Glutamatergic neuron (in vitro differentiated cells): Measurements from ENCODE around the gene RSAD1. TPM values are rescaled to one million over a fixed set of nuclear protein-coding genes. Genes with fewer than 3 reads are reported as not detected.

ENCODE experiments used
- DNase-seq: peaks from one replicate; pipeline ENCODE4 v3.0.0; 2022
- H3K27ac Mint-ChIP-seq: one replicate; pipeline ENCODE4 v1.8.0; 2020; ENCODE audit warnings: mild to moderate bottlenecking, mixed read lengths, inconsistent platforms; ENCODE audit not compliant: unreplicated experiment
- H3K27me3 Mint-ChIP-seq: one replicate; pipeline ENCODE4 v1.8.0; 2020; ENCODE audit warnings: mild to moderate bottlenecking, moderate library complexity, mixed read lengths, inconsistent platforms; ENCODE audit not compliant: unreplicated experiment
- H3K36me3 Mint-ChIP-seq: one replicate; pipeline ENCODE4 v1.8.0; 2020; ENCODE audit warnings: mild to moderate bottlenecking, mixed read lengths, inconsistent platforms; ENCODE audit not compliant: unreplicated experiment
- H3K4me1 Mint-ChIP-seq: one replicate; pipeline ENCODE4 v1.8.0; 2020; ENCODE audit warnings: mild to moderate bottlenecking, low read depth, mixed read lengths, inconsistent platforms; ENCODE audit not compliant: unreplicated experiment
- H3K4me3 Mint-ChIP-seq: one replicate; pipeline ENCODE4 v1.8.0; 2020; ENCODE audit warnings: mild to moderate bottlenecking, mixed read lengths, inconsistent platforms; ENCODE audit not compliant: unreplicated experiment
- H3K9me3 Mint-ChIP-seq: one replicate; pipeline ENCODE4 v1.8.0; 2020; ENCODE audit warnings: mild to moderate bottlenecking, moderate library complexity, mixed read lengths, inconsistent platforms; ENCODE audit not compliant: unreplicated experiment
- CTCF ChIP-seq: fragments of 200-600 bp; sonication (generic); IDR thresholded peaks from one replicate; pipeline ENCODE4 v1.5.0; 2021; ENCODE audit not compliant: partially characterized antibody, unreplicated experiment
- total RNA-seq: library from RNA; stranded (reverse); fragmentation: NEBNext Ultra II Directional; extraction: Animal tissue kit (Norgen Biotek cat#: 25700); gene quantifications from one replicate; pipeline ENCODE4 v1.2.1, GENCODE V29; 2021; ENCODE audit not compliant: unreplicated experiment

RSAD1 gene
- total RNA-seq, 1 donor from 2014 or later: 22.0 TPM

GRCh38 chr17:50444841-50445715, 33.6 kb upstream of the RSAD1 start:
- no peaks in the 10 kb centered on the region for H3K9me3 Mint-ChIP-seq
- no peaks in the 10 kb centered on the region for H3K27me3 Mint-ChIP-seq
- no peak for TF ChIP-seq CTCF
- no peak overlapping the region for H3K27ac Mint-ChIP-seq
- no peak overlapping the region for H3K4me3 Mint-ChIP-seq
- H3K36me3 Mint-ChIP-seq: no peaks in the 10 kb centered on the region
- DNase-seq: no peak
- no peaks in the 10 kb centered on the region for H3K4me1 Mint-ChIP-seq

- H3K36me3 Mint-ChIP-seq: no peaks in the 10 kb centered on the region
- no peaks in the 10 kb centered on the region for H3K27me3 Mint-ChIP-seq
- TF ChIP-seq CTCF: no peak
- no peak overlapping the region for H3K4me3 Mint-ChIP-seq
- no peak overlapping the region for H3K27ac Mint-ChIP-seq
- no peaks in the 10 kb centered on the region for H3K4me1 Mint-ChIP-seq
- no peaks in the 10 kb centered on the region for H3K9me3 Mint-ChIP-seq
- no peak for DNase-seq
Observed at GRCh38 chr17:50445730-50446325, 32.8 kb upstream of the RSAD1 start.

GRCh38 chr17:50447870-50448595, 30.6 kb upstream of the RSAD1 start:
- no peak for DNase-seq
- no peaks in the 10 kb centered on the region for H3K4me1 Mint-ChIP-seq
- no peak overlapping the region for H3K4me3 Mint-ChIP-seq
- TF ChIP-seq CTCF: no peak
- no peak overlapping the region for H3K27ac Mint-ChIP-seq
- H3K9me3 Mint-ChIP-seq: peaks cover 1% of the 10 kb centered on the region
- H3K27me3 Mint-ChIP-seq: peaks cover 2% of the 10 kb centered on the region
- H3K36me3 Mint-ChIP-seq: no peaks in the 10 kb centered on the region

- Mint-ChIP-seq H3K4me3 (no peak overlapping the region), H3K4me1 (no peaks in the 10 kb centered on the region), H3K36me3 (no peaks in the 10 kb centered on the region), H3K9me3 (peaks cover 3% of the 10 kb centered on the region), H3K27me3 (peaks cover 2% of the 10 kb centered on the region), H3K27ac (no peak overlapping the region)
- TF ChIP-seq CTCF: no peak
- no peak for DNase-seq
Observed at GRCh38 chr17:50448643-50449042, 30.0 kb upstream of the RSAD1 start.
